ENCODE data around the gene SLC25A19.

The SLC25A19 gene

DNA sequence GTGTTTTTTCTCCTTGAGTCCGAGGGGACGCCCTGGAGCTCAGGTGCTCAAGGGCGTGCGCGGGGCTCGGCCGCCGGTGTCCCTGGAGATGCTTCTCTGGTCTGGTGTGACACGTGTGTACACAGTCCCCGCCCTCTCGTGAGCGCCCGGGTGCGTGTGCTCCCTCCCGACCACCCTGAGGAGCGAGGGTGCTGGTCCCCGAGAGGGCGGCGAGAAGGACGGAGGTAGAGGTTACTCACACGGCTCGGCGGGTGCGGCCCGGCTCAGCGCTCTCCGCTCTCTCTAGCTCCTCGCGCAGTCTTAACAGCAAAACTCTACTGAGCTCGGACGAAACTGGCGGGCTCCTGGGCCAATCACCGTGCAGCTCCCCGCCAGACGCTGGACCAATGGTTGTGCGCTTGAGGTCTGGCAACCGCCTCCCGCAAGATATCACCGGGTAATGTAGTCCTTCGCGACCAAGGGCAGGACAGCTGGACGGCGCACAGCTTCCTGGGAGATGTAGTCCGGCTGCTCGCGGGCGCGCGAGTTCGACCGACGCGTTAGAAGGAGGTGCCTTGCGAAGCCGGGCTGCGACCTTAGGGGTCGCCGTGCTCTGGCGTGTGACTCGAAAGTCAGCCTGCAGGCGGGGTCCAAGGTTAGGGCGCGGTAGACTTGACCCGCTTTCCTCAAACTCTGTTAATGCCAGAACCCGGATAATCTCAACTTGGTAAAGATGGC lies at the start of gene SLC25A19:
SLC25A19 (minus strand) TSS at position 319 of the 717 bp plus-strand sequence. CDS start 2,669 bp downstream, outside the sequence.
- DNase-seq (ENCODE audit: low spot score) = peak; percentile 100
- peak; percentile 97 for FAIRE-seq

DNA sequence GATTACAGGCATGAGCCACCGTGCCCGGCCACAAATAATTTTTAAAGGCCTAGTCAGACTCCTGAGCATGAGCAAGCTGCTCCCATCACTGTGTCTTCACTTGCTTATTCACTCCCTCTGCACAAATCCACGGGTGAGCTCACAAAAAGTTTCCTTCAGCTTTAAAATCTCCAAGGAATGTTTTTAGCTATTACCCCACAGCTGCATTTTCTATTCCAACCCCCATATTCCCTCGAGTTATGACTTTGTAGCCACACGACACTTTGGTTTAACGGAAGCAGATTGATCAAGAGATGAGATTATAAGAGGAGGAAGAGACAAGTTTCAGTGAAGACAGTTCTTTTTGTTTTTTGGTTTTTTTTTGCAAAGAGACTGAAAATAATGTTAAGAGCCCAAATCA lies 49.1 kb upstream of the SLC25A19 start:
- no peak for FAIRE-seq
- no peak for DNase-seq (ENCODE audit: low spot score)

DNA sequence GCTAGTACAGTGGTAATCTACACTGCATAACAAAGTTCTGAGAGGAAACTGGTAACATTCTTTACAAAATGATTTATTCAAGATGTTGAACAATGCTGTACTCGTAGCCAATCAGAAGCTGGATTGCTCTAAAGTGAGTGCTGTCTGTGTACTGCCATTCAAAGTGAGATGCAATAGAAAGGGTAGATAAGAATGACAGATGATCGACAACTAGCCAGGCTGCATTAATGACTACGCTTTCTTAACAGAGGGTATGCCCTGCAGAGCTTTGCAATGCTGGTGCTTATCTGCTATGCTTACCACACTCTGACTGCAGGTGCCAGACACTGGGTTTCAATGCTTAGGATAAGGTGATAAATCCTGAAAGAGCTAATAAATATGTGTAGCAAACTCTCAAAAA lies 46.1 kb upstream of the SLC25A19 start:
- no peak for FAIRE-seq

DNA sequence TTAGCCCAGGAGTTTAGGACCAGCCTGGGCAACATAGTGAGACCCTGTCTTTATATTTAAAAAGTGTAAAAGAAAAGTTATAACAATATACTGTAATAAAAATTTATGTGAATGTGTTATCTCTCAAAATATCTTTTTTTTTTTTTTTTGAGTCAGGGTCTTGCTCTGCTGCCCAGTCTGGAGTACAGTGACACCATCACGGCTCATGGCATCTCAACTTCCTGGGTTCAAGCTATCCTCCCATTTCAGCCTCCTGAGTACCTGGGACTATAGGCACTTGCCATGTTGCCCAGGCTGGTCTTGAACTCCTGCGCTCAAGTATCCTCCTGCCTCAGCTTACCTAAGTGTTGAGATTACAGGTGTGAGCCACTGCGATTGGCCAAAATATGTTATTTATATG lies 45.5 kb upstream of the SLC25A19 start:
- no peak for FAIRE-seq
- DNase-seq (ENCODE audit: low spot score) = no peak

More for the DNA sequence above, 46.1 kb upstream of the SLC25A19 start:
- DNase-seq (ENCODE audit: low spot score) = no peak

DNA sequence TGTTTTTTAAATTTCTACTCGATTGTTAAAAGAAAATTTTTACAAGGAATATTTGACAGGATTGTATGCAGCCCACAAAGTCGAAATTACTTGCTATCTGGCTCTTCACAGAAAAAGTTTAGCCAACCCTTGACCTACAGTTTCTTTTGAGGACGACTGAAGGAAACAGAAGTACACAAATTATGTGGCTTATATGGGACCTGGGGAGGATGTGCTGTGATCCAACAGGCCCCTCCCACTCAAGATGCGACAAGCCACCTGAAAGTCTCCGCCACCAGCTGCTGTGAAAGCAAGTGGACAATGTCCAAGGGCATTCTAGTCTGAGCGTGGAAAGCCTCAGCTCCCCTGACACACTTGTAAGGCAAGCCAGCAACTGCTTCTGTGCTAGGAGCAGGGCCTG lies 42.4 kb upstream of the SLC25A19 start:
- DNase-seq (ENCODE audit: low spot score) (no peak), FAIRE-seq (no peak)

DNA sequence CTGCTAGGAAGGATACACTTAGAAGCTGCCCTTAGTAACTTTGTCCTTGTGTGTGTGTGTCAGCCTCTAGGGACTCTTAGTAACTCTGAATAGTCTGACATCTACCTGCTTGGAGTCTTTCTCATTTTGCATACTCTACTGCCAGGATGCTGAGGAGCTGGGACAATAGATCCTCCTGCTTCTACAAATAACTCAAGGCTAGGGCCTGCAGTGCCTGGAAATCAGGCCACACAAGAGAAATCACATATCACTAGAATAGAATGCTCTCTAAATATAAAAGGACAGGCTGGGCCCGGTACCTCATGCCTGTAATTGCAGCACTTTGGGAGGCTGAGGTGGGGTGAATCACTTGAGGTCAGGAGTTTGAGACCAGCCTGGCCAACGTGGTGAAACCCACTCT lies 38.5 kb upstream of the SLC25A19 start:
- no peak for FAIRE-seq
- DNase-seq (ENCODE audit: low spot score) = no peak

DNA sequence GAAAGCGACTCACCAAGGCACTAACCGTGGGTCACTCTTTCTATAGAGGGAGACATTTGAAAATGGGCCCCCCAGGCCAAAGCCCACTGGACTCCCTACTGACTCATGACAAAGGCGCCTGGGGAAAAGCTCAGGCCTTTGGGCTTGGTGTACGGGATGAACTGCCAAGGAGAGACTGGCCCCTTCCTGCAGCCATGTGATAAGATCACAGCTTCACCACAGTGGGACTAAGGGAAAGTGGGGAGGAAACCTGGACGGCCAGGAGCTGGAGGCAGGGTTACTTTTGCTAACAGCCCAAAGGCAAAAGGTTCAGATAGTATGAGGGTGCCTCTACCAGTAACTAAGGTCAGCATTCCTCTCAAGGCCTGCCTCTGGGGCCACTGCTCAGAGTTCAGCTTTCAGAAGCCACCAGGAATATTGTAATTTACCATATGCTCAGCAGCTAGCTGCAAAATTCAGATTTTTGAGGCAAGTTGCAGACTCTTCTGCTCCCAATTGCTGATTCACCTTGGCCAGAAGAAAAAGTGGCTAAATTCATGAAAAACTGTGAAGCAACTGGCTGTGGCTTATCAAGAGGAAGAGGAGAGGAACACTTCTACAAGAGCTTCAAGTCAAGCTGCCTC lies 37.1 kb upstream of the SLC25A19 start:
- FAIRE-seq (no peak), DNase-seq (ENCODE audit: low spot score) (no peak)

DNA sequence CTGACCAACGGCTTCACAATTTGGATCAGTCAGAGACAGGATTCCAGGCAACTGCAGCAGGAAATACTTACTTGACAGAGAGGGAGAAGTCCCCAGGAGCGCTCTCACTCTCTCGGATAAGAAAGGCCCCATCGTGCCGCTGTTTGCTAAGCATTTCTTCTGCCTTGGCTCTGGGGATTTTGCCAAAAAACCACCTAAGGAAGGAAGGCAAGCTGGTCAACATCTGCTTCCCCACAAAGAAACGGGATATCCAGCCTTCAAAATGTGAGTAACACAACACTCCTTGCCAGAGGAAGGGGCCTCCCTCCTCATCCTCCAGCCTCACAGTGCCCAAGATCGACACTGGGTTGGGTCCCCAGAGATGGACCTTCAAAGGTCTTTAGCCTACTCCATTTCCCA lies 36.6 kb upstream of the SLC25A19 start:
- DNase-seq (ENCODE audit: low spot score) (no peak), FAIRE-seq (no peak)

DNA sequence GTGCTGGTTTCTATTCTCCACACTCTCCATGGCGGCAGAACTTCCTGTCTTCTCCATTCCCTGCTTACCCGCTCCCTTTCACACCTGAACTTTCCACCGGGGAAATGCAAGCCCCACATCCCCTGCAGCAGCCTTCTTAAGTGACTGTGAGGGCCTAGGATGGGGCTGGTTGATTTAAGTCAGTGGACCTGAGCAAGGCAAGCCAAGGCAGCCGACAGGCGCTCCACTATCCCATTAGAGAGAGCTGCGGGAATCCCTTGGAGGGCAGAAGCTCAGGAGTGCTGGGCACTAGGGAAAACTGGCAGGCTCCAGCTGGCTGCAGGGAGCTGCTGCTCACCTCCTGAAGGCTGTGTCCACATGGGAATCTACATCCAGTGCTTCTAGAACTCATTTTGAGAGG lies 36.1 kb upstream of the SLC25A19 start:
- DNase-seq (ENCODE audit: low spot score) = no peak
- no peak for FAIRE-seq

DNA sequence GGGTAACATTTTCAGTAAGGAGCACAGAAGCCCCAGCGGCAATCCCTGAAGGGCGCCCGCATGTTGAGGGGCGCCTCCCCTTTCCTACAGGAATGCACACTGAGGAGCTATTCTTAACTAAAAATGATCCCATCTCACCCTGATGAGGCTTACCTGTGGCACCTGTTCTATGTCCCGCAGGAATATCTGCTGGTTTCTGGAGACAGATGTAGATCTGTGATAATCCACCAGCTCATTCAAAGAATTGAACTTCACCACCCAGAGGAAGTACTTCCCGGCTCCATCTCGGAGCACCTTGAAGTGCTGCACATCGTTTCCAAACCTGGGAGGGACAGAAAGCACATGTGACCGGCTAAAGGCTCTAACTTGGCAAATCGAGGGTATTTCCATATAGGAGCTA lies 32.3 kb upstream of the SLC25A19 start:
- no peak for FAIRE-seq

DNA sequence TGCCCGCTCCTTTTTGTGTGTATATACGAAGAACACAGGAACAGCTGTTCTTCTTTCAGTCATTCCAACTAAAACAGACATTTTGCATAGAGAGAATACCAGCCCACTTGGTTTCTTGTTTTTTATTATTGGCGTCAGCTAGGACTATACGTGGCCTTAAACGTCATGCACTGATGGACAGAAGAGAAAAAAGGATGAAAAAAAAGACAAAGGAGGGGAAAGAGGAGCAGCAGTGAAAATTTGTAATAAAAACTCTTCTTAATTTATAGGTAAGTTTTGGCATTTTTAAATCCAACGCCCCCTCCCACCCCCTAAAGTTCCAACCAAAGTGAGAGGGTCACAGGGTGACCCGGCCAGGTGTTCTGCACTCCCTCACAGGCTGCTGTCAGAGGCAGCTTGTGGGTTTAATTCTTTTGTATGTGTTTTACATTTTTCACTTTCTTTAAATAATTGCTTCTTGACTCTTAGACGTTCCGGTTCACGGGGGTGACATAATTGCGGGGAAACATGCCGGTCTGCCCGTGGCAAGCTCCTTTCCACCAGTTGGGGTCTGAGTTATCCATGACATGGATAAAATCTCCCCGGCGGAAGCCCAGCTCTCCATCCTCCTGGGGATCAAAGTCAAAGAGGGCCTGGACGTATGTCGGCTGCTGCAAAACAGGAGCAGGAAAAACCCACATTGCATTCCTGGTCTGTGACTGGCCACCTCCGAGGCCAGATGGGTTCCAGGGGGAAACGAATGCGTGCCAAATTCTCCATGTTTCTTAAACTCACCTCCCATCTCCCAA lies 30.9 kb upstream of the SLC25A19 start:
- FAIRE-seq = no peak
- no peak for DNase-seq (ENCODE audit: low spot score)

More for the DNA sequence above, 32.3 kb upstream of the SLC25A19 start:
- DNase-seq (ENCODE audit: low spot score) = no peak

DNA sequence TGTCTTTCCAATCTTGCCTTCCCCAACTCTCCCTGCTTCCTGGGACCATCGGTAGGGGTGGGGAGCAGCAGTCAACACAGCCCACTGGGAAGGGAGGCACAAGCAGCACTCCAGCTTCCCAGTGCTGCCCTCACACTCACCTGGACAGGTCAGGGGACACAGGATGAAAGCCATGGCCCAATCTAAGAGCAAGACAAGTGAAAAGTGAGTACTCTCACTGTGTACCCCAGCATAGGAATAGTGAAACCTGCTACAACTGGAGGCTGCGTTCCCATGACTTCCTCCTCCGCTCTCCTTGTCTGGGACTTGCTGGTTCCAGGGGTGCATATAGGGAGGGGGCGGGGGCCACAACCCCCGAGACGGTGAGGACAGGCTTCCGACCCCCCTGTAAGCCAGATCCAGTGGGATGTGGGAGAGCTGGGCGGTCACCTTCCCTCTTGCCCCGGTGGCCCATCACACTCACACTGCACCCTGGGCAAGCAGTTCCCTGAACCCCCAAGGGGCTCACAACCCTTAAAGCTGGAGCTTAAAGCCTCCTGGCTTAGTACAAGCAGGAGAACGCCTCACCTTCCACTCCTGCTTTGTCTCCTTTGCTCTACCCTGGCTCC lies 29.5 kb upstream of the SLC25A19 start:
- FAIRE-seq (no peak), DNase-seq (ENCODE audit: low spot score) (no peak)

DNA sequence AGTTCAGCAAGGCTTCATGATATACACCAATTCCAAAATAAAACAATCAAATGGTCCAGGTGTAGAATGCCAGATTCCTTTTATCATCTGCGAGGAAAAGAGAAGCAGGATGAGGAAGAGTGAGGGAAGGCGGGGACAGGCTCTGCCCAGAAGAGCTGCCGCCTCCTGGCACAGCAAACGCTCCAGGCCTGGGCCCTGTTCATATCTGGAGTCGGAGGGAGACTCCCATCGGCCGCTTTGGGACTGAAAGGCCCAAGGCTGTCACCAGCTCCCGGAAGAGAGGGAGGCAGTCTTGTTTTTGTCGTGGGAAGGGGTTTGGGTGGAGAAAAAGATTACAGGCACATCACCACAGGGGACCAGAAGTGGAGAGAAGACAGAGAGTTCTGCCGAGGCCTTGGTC lies 29.0 kb upstream of the SLC25A19 start:
- DNase-seq (ENCODE audit: low spot score) = no peak

DNA sequence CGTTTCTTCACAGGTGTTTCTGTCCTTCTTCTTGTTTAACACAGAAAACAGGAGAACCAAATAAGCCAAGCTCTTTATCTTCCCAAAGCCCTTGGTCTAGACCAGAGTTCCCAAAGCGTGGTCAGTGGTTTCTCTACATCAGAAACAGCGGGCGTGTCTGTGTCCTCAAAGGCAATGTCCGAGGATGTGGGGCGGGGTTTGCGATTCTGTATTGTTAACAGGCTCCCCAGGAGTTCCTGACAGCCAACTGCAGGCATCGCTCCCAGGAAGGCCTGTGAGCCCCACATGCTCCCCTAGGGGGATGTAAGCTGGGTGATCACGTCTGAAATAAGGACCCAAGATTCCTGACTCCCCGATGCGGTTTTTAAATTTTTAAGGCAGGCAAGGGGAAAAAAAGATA lies 28.4 kb upstream of the SLC25A19 start:
- DNase-seq (ENCODE audit: low spot score) (no peak), FAIRE-seq (no peak)

More for the DNA sequence above, 29.0 kb upstream of the SLC25A19 start:
- FAIRE-seq = no peak

DNA sequence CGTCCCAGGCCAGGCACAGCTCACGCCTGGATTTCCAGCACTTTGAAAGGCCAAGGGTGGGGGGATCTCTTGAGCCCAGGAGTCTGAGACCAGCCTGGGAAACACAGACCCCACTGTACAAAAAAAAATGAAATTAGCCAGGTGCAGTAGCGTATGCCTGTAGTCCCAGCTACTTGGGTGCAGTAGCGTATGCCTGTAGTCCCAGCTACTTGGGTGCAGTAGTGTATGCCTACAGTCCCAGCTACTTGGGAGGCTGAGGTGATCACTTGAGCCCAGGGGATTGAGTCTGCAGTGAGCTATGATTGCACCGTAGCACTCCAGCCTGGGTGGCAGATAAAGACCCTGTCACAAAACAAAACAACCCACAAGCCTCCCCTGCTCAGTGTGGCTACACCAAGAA lies 27.0 kb upstream of the SLC25A19 start:
- FAIRE-seq (no peak), DNase-seq (ENCODE audit: low spot score) (no peak)

DNA sequence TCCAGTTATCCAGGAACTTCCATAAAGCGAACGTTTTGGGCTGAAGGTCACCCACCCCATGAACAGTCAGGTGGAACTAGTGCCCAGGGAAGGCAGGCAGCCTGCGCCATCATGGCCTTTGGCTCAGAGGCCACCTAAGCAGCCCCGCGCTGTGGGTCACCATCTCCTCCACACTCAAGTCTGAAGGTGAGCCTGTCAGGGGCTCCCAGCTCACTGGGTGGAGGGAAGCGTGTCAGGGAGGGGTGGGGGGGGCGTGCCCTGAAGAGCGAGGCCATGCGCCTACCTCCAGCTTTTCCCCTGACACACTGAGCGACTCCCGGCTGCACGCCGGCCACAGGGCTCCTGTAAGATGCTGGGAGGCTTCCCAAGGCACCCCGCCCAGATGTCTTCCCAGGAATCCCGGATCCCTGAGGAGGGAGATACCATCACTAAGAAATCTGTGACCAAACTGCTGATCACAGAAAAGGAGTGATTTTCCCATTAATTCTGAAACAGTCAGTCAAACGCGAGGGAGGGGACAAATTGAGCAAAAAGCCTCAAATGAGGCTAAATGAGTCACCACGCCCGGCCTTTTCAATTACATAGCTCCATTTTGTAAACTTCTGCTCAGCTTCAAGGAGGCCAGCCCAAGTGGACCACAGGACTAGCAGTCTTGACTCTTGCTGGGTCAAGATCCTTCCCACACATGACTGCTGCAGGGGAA lies 26.5 kb upstream of the SLC25A19 start:
- no peak for DNase-seq (ENCODE audit: low spot score)
- no peak for FAIRE-seq

DNA sequence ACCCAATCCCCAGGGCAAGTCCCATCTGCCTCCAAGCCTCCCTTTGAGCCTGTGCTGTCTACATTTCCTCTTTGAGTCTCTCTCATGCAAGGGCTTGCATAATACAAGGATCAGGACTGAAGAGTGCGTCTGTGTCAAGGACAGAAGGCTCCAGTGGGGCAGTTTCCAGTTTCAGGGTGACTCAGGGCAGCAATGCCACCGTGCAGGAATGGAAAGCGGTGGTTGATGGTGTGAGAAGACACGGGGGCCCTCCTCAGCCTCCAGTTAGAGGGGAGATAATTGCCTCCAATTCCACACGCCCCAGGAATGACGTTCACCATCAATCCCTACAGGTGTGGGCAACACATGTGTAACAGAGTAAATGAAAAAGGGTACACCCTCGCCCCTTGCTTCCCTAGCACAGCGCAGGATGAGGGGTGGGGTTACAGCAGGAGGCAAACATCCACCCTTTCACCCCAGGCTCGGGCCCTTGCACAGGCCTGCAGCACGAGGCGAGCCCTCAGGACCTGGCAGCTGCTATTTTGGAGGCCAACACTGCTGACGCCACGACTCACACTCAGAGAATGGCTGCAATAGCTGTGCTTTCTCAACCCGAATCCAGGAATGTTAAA lies 24.8 kb upstream of the SLC25A19 start:
- DNase-seq (ENCODE audit: low spot score) (no peak), FAIRE-seq (no peak)

DNA sequence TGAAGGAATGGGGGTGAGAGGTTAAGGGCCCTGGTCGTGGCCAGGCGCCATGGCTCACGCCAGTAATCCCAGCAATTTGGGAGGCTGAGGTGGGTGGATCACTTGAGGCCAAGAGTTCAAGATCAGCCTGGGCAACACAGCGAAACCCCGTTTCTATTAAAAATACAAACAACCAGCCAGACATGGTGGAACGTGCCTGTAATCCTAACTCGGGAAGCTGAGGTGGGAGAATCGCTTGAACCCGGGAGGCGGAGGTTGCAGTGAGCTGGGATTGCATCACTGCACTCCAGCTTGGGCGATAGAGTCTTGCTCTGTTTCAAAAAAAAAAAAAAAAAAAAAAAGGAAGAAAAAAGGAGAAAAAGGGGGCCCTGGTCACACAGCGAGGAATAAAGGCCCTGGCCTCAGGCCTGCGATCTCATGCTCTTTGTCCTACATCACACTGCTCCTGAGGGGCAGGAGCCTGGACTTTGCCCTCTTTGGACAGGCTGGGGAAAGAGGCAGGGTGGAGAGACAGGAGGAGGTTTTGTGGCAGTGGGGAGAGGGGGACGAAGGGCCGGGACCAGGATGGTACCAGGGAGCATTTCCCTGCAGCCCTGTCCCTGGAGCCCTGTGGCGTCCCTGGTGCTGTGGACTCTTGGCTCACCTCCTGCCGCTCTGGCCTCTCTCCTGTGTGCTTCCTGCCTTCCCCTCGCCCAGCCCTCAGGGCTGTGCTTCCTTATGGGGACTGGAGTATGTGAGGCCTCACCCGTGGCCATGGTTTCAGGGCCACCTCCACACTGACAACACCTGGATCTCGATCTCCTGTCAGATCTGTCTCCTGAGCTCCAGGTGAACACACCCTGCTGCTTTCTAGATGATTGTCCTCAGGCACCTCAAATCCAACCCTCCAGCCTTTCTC lies 19.7 kb upstream of the SLC25A19 start:
- DNase-seq (ENCODE audit: low spot score) (no peak), FAIRE-seq (no peak)

DNA sequence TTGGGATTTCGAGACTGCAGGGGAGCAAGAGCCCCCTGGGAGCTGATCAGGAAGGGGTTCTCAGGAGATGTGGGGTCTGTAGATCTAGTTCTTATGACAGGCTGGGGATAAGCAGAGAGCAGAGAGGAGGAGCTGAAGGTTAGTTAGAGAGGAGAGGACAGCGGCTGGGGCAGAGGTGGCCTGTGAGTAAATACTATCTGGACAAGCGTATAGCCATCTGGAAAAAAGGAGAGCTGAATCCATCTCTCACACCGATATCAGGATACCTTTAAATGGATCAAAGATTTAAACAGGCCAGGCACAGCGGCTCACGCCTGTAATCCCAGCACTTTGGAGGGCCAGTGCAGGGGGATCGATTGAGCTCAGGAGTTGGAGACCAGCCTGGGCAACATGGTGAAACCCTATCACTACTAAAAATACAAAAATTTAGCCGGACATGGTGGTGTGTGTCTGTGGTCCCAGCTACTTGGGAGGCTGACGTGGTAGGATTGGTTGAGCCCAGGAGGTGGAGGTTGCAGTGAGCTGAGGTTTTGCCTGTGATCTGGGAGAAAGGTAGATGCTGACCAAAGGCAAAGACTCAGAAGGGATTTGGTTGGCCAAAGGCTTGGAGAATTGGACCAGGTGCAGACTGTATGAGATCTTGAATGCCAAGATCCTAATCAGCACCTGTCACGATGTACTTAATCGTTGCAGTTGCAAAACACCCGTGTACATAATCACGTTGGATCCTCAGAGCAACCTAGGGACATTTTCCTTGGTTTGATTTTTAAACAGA lies 18.9 kb upstream of the SLC25A19 start:
- FAIRE-seq (no peak), DNase-seq (ENCODE audit: low spot score) (no peak)

Measured in urothelium cell line (cell line).